Left lung (tissue), 10 donors: Measurements from ENCODE around the gene SUSD5. TPM values are rescaled to one million over a fixed set of nuclear protein-coding genes. Genes with fewer than 3 reads are reported as not detected.

ENCODE experiments used
- ATAC-seq: fragments of 200-7000 bp; cut with Tn5 transposase; one replicate; pipeline ENCODE4 v1.9.1; 2020; ENCODE audit warnings: moderate library complexity
- DNase-seq, 4 donors: peaks; one replicate each; pipeline ENCODE4 v3.0.0-alpha.2; 2013 to 2020
- H3K27ac ChIP-seq, 2 donors: fragments of 200-600 bp; sonication (generic) in 1 of 2; one replicate each; pipeline versions ENCODE4 v1.5.0 to v1.8.0; 2020 to 2021
- H3K27me3 ChIP-seq, 2 donors: fragments of 200-600 bp; sonication (generic) in 1 of 2; one replicate each; pipeline versions ENCODE4 v1.5.0 to v1.8.0; 2020 to 2021
- H3K36me3 ChIP-seq, 2 donors: fragments of 200-600 bp; sonication (generic) in 1 of 2; one replicate each; pipeline versions ENCODE4 v1.5.0 to v1.8.0; 2020 to 2021
- H3K4me1 ChIP-seq, 2 donors: fragments of 200-600 bp; one replicate each; pipeline ENCODE4 v1.8.0; 2021
- H3K4me3 ChIP-seq, 2 donors: fragments of 200-600 bp; sonication (generic) in 1 of 2; one replicate each; pipeline versions ENCODE4 v1.5.0 to v1.8.0; 2020 to 2021; ENCODE audit warnings: mild to moderate bottlenecking in 1 of 2
- H3K9me3 ChIP-seq, 2 donors: fragments of 200-600 bp; sonication (generic) in 1 of 2; one replicate each; pipeline versions ENCODE4 v1.5.0 to v1.8.0; 2020 to 2021
- CTCF ChIP-seq, 2 donors: fragments of 200-600 bp; sonication (generic) in 1 of 2; IDR thresholded peaks; one replicate each; pipeline versions ENCODE4 v1.5.0 to v1.8.0; 2021; ENCODE audit warnings: antibody characterized with exemption in 2 of 2
- intact Hi-C, 2 donors: fragments of 100-400 bp; cut with DNase I; formaldehyde crosslinking; loops; one replicate each; pipeline versions ENCODE4 v1.11.2 to v1.14.2; 2022
- polyA plus RNA-seq, 6 donors: library from polyadenylated mRNA; unstranded; fragments of 120-200 nt; gene quantifications; one replicate each; pipeline ENCODE4 v1.2.1, GENCODE V29; 2013; ENCODE audit not compliant: insufficient read length in 6 of 6
- total RNA-seq, 2 donors: library from RNA; stranded (reverse); fragmentation: NEBNext Ultra II Directional; extraction: Animal tissue kit (Norgen Biotek cat#: 25700); gene quantifications; one replicate each; pipeline ENCODE4 v1.2.1, GENCODE V29; 2021
- donor health status: DM: no; HTN: yes; CAD: no.
- donor health status: DM: no; HTN: no; CAD: no.

The SUSD5 gene
- total and polyA plus RNA-seq, 8 donors: 1.3 to 4.3 (median 3.0) TPM

GRCh38 chr3:33174711-33175414 is 43.7 kb downstream of the SUSD5 start:
- no peak for TF ChIP-seq CTCF (IDR thresholded peaks at IDR 0.05)
- H3K27me3 ChIP-seq: no peaks in the 10 kb centered on the region
- no peak for ATAC-seq
- H3K36me3 ChIP-seq: no peaks in the 10 kb centered on the region
- H3K27ac ChIP-seq: no peak overlapping the region
- intact Hi-C loops: no loop called here
- H3K4me1 ChIP-seq: no peaks in the 10 kb centered on the region
- peaks cover 0 to 9% of the 10 kb centered on the region in 2 donors for H3K9me3 ChIP-seq
- no peak overlapping the region for H3K4me3 ChIP-seq
- peak in 1 of 4 donors; percentile 73 for DNase-seq

DNA sequence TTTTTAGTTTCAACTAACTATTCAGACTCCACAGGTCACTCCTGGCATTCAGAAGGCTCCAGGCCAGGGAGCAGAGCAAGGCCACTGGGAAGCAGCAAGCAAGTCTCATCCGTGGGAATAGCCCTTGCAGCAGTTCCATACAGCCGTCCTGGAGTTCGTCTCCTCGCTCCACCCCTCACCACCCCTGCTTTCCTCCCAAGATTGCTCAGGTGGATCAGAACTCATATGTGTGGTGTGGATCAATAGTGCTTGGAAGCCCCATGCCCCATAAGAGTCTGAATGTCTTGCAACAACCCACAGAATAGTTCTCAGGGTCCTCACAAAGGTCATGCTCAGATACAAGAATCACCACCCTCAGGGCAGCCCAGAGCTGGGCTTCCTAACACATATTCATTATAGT is 44.5 kb downstream of the SUSD5 start:
- intact Hi-C loops: no loop called here
- H3K27me3 ChIP-seq: no peaks in the 10 kb centered on the region
- no peak overlapping the region for H3K27ac ChIP-seq
- no peak for TF ChIP-seq CTCF (IDR thresholded peaks at IDR 0.05)
- ATAC-seq (no peak), DNase-seq (no peak)
- peaks cover 0 to 6% of the 10 kb centered on the region in 2 donors for H3K9me3 ChIP-seq
- no peaks in the 10 kb centered on the region for H3K4me1 ChIP-seq
- no peaks in the 10 kb centered on the region for H3K36me3 ChIP-seq
- no peak overlapping the region for H3K4me3 ChIP-seq

- H3K9me3 ChIP-seq: peaks cover 0 to 3% of the 10 kb centered on the region in 2 donors
- no peaks in the 10 kb centered on the region for H3K27me3 ChIP-seq
- DNase-seq (no peak), ATAC-seq (no peak)
- intact Hi-C loops: no loop called here
- H3K4me1 ChIP-seq: no peaks in the 10 kb centered on the region
- no peak overlapping the region for H3K4me3 ChIP-seq
- no peaks in the 10 kb centered on the region for H3K36me3 ChIP-seq
- no peak overlapping the region for H3K27ac ChIP-seq
- TF ChIP-seq CTCF (IDR thresholded peaks at IDR 0.05): no peak
Measured at GRCh38 chr3:33173672-33174071, 44.9 kb downstream of the SUSD5 start.

GRCh38 chr3:33173103-33173502 is 45.5 kb downstream of the SUSD5 start:
- TF ChIP-seq CTCF (IDR thresholded peaks at IDR 0.05): no peak
- H3K4me1 ChIP-seq: no peaks in the 10 kb centered on the region
- H3K27me3 ChIP-seq: no peaks in the 10 kb centered on the region
- intact Hi-C loops: no loop called here
- no peaks in the 10 kb centered on the region for H3K36me3 ChIP-seq
- H3K4me3 ChIP-seq: no peak overlapping the region
- H3K9me3 ChIP-seq: no peaks in the 10 kb centered on the region
- ATAC-seq (peak; percentile 62), DNase-seq (peak in 1 of 4 donors; percentile 24)
- no peak overlapping the region for H3K27ac ChIP-seq

DNA sequence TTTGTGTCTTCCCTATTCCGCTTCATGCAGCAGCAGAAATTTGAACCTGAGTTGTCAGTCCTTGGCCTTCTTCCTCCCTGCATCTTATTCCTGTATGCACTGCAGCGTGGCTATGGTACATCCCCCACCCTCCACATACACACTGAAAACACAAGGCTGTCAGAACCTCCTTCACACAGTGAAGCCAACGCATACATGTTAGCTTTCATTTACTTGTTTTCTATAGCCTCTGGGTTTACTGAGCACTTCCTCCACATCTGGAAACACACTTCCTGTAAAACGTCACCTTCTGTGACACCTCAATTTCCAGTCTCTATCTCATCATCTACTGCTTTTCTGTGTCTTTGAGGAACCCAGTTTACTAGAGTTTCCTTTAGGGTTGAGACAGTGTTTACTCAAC is 47.0 kb downstream of the SUSD5 start:
- DNase-seq (no peak), ATAC-seq (no peak)
- Histone ChIP-seq H3K27me3 (no peaks in the 10 kb centered on the region), H3K36me3 (no peaks in the 10 kb centered on the region), H3K9me3 (no peaks in the 10 kb centered on the region), H3K27ac (no peak overlapping the region), H3K4me1 (no peaks in the 10 kb centered on the region), H3K4me3 (no peak overlapping the region)
- TF ChIP-seq CTCF (IDR thresholded peaks at IDR 0.05): no peak
- intact Hi-C loops: no loop called here
